ENCODE results near the gene STK17B.

The STK17B gene

GRCh38 chr2:196153480-196153879 is 17.9 kb downstream of the STK17B start:
- no peak for DNase-seq

- DNase-seq = no peak
Measured at GRCh38 chr2:196149948-196150347, 21.4 kb downstream of the STK17B start.

- DNase-seq = no peak
Measured at GRCh38 chr2:196148736-196149135, 22.6 kb downstream of the STK17B start.

DNA sequence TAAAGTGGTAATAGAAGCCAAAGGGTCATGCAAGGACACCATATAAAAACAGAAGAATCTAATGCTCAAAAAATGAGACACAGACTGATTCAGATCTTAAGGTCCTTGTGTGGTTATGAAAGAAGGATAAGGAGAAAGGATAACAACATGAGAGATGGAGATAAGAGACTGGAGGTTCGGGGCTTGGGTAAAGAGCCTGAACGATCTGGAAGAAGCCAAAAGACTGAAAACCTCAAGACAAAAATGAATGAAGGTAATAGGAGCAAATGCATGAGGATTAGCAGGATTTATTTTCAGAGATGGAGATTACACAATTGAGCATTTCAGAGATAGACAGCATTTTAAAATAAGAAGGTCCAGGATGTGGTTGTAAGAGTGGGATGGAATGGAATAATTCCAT is 26.1 kb downstream of the STK17B start:
- DNase-seq = no peak

DNA sequence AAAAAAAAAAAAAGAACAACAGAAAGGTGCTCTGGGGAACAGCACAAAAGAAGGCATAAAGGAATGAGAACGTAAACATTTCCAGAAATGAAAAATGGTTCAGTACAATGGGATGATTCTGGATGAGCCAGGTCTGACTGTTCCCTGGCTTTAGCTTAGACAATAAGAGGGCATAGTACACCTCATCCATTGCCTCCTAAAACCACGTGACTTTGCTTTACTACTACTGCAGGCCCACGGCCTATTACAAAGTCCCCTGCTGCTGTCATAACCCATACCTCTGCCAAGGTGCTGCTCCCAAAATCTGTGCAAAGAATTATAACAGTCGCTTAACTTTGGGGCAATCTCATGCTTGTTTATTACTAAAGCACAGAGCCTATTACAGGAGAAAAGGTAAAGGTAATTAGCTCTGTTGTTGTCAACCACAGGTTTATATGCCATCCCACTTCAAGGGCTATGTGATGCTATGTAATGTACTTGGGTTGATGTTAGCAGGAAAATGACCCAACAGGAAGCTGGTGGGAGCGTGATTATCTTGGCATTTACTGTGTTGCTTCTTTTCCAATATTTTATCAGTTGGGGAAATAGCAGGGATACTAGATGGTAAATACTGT is 26.8 kb downstream of the STK17B start:
- no peak for DNase-seq

- DNase-seq = no peak
Measured at GRCh38 chr2:196143730-196144131, 27.6 kb downstream of the STK17B start.

- no peak for DNase-seq
Measured at GRCh38 chr2:196142825-196143224, 28.6 kb downstream of the STK17B start.

GRCh38 chr2:196140213-196140612 is 31.2 kb downstream of the STK17B start:
- DNase-seq = no peak

GRCh38 chr2:196137271-196137670 is 34.1 kb downstream of the STK17B start:
- no peak for DNase-seq

GRCh38 chr2:196136151-196136550 is 35.2 kb downstream of the STK17B start:
- DNase-seq = no peak

- DNase-seq = no peak
Measured at GRCh38 chr2:196131949-196132925, 39.1 kb downstream of the STK17B start.

DNA sequence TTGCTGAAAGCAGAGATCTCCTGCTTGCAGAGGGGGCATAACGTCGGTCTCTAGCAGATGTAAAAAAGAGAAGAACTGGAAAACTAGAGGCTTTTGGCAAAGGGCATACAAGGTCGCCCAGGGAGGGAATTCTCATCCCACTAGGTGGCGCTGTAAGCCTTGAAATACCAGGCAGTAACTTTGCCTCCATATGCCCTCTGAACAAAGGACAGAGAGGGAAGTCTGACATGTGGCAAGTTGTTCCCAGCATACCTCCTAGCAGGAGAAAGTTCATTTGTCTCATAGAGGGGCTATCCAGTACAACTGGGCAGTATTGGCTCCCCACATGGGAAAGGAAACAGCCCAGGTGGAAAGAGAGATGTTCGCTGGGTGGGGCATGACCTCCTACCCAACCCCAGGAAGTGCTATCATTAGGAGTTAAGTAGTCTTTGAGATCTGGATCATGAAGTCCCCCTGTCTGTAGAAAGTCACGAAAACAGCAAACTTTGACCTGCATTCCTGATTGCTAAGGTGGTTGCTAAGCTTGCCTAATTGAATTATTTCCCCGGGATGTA is 39.9 kb downstream of the STK17B start:
- DNase-seq = no peak

- DNase-seq = no peak
Measured at GRCh38 chr2:196130039-196130825, 41.1 kb downstream of the STK17B start.

DNA sequence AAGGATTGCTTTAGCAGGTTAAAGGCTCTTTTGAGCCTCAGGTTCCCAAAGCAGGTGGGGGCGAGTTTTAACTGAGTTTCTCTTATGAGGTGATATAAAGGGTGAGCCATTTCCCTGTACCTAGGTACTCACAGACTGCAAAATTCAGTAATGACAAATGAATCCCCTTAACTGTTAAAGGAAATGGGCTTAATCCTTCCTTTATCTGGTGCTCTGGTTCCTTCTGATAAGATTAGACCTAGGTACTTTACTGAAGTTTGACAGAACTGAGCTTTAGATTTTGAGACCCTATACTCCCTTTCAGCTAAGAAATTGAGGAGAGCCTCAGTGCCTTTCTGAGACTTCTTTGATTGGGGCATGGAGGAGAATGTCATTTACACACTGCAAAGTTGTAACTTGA is 42.6 kb downstream of the STK17B start:
- DNase-seq = no peak

GRCh38 chr2:196125596-196125995 is 45.8 kb downstream of the STK17B start:
- DNase-seq = no peak

GRCh38 chr2:196123679-196124373 is 47.6 kb downstream of the STK17B start:
- no peak for DNase-seq

- DNase-seq = no peak
Measured at GRCh38 chr2:196119926-196120325, 51.5 kb downstream of the STK17B start.

DNA sequence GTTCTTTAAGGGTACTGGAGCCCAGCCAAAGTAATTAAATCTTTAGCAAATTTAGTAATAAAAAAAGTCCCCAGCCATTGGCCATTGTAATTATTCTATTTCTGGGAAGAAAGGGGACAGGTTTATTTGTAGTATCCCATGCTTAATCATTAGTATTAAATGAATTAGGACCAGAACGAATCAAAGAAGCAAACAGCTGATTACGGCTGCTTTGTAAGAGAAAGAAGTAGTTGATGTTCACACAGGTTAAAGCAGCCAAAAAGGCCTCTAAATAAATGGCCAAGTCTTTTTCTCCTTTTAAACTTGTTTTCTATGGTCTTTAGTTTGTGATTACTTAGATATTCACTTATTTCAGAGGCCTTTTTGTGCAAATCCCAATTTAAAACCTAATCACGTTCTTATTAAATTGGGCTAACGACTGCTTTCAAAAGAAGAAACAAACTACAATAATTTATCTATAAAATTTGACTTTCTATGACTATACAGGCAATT is 54.1 kb downstream of the STK17B start:
- no peak for DNase-seq

GRCh38 chr2:196113061-196113974 is 58.1 kb downstream of the STK17B start:
- DNase-seq = no peak

GRCh38 chr2:196112418-196113034 is 58.9 kb downstream of the STK17B start:
- DNase-seq = no peak

DNA sequence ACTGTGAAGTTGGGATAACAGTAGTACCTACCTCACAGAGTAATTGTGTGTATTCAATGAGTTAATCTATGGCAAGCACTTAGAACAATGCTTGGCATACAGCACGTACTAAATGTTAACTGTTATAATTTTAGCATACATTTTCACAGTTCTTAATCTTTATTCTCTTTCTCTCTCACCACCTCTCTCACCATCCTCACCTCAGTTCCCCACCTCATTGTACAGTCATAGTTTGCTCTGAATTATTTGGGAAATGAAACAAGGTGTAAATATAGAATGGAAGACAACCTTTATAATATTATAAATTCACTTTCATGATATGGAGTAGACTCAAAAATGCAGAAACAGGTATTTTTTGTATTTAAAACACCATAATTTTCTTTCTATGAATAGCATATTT is 62.8 kb downstream of the STK17B start:
- DNase-seq = no peak
